HCT116 (cell line): ENCODE results near the gene ASAP2. TPM values are rescaled to one million over a fixed set of nuclear protein-coding genes. Genes with fewer than 3 reads are reported as not detected.

Source experiments
- ATAC-seq: fragments of 200-7000 bp; cut with Tn5 transposase; 2 replicates; pipeline ENCODE4 v1.9.1; 2020; ENCODE audit warnings: mild to moderate bottlenecking, moderate library complexity
- BruUV-seq: library from RNA; stranded (reverse); fragments of 400-500 nt; replicated peaks from 2 replicates; lab custom pipeline; 2021; lab: Mats Ljungman, UMichigan
- CTCF ChIA-PET: fragments of 300-600 bp; sonication (Branson Sonifier 250); formaldehyde crosslinking; loops from one replicate; lab custom pipeline; 2021; ENCODE audit warnings: antibody characterized with exemption; lab: Charles Lee
- POLR2A ChIA-PET: fragments of 300-600, 350-600 bp; sonication (Branson Sonifier 250); formaldehyde crosslinking; loops from one replicate; lab custom pipeline; 2021; ENCODE audit warnings: antibody characterized with exemption; lab: Charles Lee
- RAD21 ChIA-PET, 2 experiments: fragments of 300-600 bp; sonication (Branson Sonifier 250); formaldehyde crosslinking; loops; one replicate each; lab custom pipeline; 2023; ENCODE audit warnings: low total read pairs in 2 of 2; ENCODE audit not compliant: uncharacterized antibody in 2 of 2, unreplicated experiment in 2 of 2, low non-redundant PET in 1 of 2; lab: Charles Lee
- DNase-seq: peaks from one replicate; pipeline ENCODE4 v3.0.0-alpha.2; 2010; ENCODE audit warnings: low read depth, low spot score
- H2AFZ ChIP-seq: fragments of 200-600 bp; shearing (Covaris generic), sonication (generic); 2 replicates; pipeline ENCODE4 v1.6.1; 2017; ENCODE audit warnings: low read depth, mixed run types, mixed read lengths, antibody characterized with exemption, low read length; ENCODE audit not compliant: poor library complexity, severe bottlenecking
- H3K27ac ChIP-seq: 2 replicates; pipeline ENCODE4 v1.5.1; 2012; ENCODE audit warnings: low read depth, low read length
- H3K27me3 ChIP-seq: fragments of 200-600 bp; sonication (generic); 2 replicates; pipeline ENCODE4 v1.6.1; 2016; ENCODE audit warnings: mixed run types, low read length, mixed read lengths; ENCODE audit not compliant: insufficient read depth
- H3K36me3 ChIP-seq, 2 experiments: fragments of 200-500 bp in 1 of 2; fragments of 200-600 bp in 1 of 2; sonication (Bioruptor generic) in 1 of 2; sonication (generic) in 1 of 2; 2 replicates each; pipeline versions ENCODE4 v1.5.1 to v1.6.1; 2014 to 2016; ENCODE audit warnings: low read length in 2 of 2, inconsistent platforms in 1 of 2, mixed read lengths in 1 of 2, mixed run types in 1 of 2; ENCODE audit not compliant: insufficient read depth in 2 of 2, control insufficient read depth in 1 of 2
- H3K4me1 ChIP-seq, 2 experiments: fragments of 200-600 bp in 1 of 2; sonication (generic) in 1 of 2; 2 replicates each; pipeline versions ENCODE4 v1.5.1 to v1.6.1; 2012 to 2017; ENCODE audit warnings: low read length in 2 of 2, inconsistent platforms in 1 of 2, mild to moderate bottlenecking in 1 of 2, mixed read lengths in 1 of 2, mixed run types in 1 of 2, moderate library complexity in 1 of 2; ENCODE audit not compliant: insufficient read depth in 2 of 2, control insufficient read depth in 1 of 2
- H3K4me2 ChIP-seq: fragments of 200-600 bp; sonication (generic); 2 replicates; pipeline ENCODE4 v1.6.1; 2017; ENCODE audit warnings: mixed run types, low read length, mixed read lengths
- H3K4me3 ChIP-seq, 2 experiments: fragments of 200-600 bp in 1 of 2; sonication (generic) in 1 of 2; replicated peaks in 1 of 2; 2 replicates each; pipeline ENCODE4 v1.5.1; 2011 to 2016; ENCODE audit warnings: low read length in 2 of 2, control low read depth in 1 of 2, low read depth in 1 of 2, mild to moderate bottlenecking in 1 of 2, mixed read lengths in 1 of 2, mixed run types in 1 of 2
- H3K79me2 ChIP-seq: fragments of 200-600 bp; sonication (generic); 2 replicates; pipeline ENCODE4 v1.6.1; 2017; ENCODE audit warnings: mild to moderate bottlenecking, mixed run types, low read length, moderate library complexity, mixed read lengths; ENCODE audit not compliant: insufficient read depth
- H3K9ac ChIP-seq: fragments of 200-600 bp; sonication (generic); 2 replicates; pipeline ENCODE4 v1.6.1; 2016; ENCODE audit warnings: low read length, mixed read lengths
- H3K9me2 ChIP-seq: fragments of 200-600 bp; sonication (generic), shearing (Covaris generic); 2 replicates; pipeline ENCODE4 v1.6.1; 2017; ENCODE audit warnings: mixed run types, mild to moderate bottlenecking, moderate library complexity; ENCODE audit not compliant: insufficient read depth
- H3K9me3 ChIP-seq, 2 experiments: fragments of 200-500 bp in 1 of 2; fragments of 200-600 bp in 1 of 2; sonication (Bioruptor generic) in 1 of 2; sonication (generic) in 1 of 2; 2 replicates each; pipeline ENCODE4 v1.6.1; 2014 to 2017; ENCODE audit warnings: low read length in 2 of 2, mixed read lengths in 2 of 2, inconsistent platforms in 1 of 2, low read depth in 1 of 2, mild to moderate bottlenecking in 1 of 2, mixed run types in 1 of 2, moderate library complexity in 1 of 2; ENCODE audit not compliant: control insufficient read depth in 1 of 2, insufficient read depth in 1 of 2
- H4K20me1 ChIP-seq: fragments of 200-600 bp; sonication (generic), shearing (Covaris generic); 2 replicates; pipeline ENCODE4 v1.6.1; 2017; ENCODE audit warnings: mixed run types, mild to moderate bottlenecking, moderate library complexity; ENCODE audit not compliant: insufficient read depth
- EZH2 ChIP-seq: fragments of 200-600 bp; sonication (generic); IDR thresholded peaks from 2 replicates; pipeline ENCODE4 v1.6.1; 2017; ENCODE audit warnings: antibody characterized with exemption, mixed run types
- JUND ChIP-seq: IDR thresholded peaks from 2 replicates; pipeline ENCODE4 v1.6.1; 2012
- POLR2A ChIP-seq: IDR thresholded peaks from 2 replicates; pipeline ENCODE4 v1.7.0; 2011; ENCODE audit warnings: borderline replicate concordance; ENCODE audit not compliant: insufficient read depth, insufficient read length; ENCODE audit errors: extremely low read depth
- SIN3A ChIP-seq: IDR thresholded peaks from 2 replicates; pipeline ENCODE4 v1.6.1; 2012; ENCODE audit warnings: low read depth
- SP1 ChIP-seq: IDR thresholded peaks from 2 replicates; pipeline ENCODE4 v1.6.1; 2012; ENCODE audit warnings: low read depth
- SRF ChIP-seq: IDR thresholded peaks from 2 replicates; pipeline ENCODE4 v1.6.1; 2012; ENCODE audit warnings: low read depth
- ZFX ChIP-seq: fragments of 450-650 bp; IDR thresholded peaks from 2 replicates; pipeline ENCODE4 v1.6.1; 2017
- ZNF274 ChIP-seq: fragments of 200-500 bp; sonication (Bioruptor generic); IDR thresholded peaks from 2 replicates; pipeline ENCODE4 v1.6.1; 2014; ENCODE audit warnings: mild to moderate bottlenecking, low read depth, low read length, inconsistent platforms
- intact Hi-C: fragments of 100-400 bp; cut with micrococcal nuclease; formaldehyde crosslinking; loops from 2 replicates; pipeline ENCODE4 v1.10.0; 2022
- total RNA-seq: library from RNA; stranded (reverse); gene quantifications from one replicate; pipeline ENCODE4 v1.2.1, GENCODE V29; 2021; ENCODE audit not compliant: unreplicated experiment
- TF ChIP-seq, protein P1 (sequence below), 3 experiments: fragments of 200-600 bp in 1 of 3; sonication (generic) in 1 of 3; IDR thresholded peaks in 2 of 3; conservative IDR thresholded peaks in 1 of 3; 2 replicates each; pipeline ENCODE4 v1.5.1; 2012 to 2017; ENCODE audit warnings: low read depth in 2 of 3, low read length in 2 of 3, antibody characterized with exemption in 1 of 3, borderline replicate concordance in 1 of 3, control low read depth in 1 of 3, mild to moderate bottlenecking in 1 of 3, mixed read lengths in 1 of 3, mixed run types in 1 of 3, moderate library complexity in 1 of 3; ENCODE audit not compliant: insufficient read depth in 1 of 3
- TF ChIP-seq, protein P2 (sequence below): IDR thresholded peaks from 2 replicates; pipeline ENCODE4 v1.6.1; 2012

ASAP2 gene
- total RNA-seq, 1 experiment from 2014 or later, result 16.5 TPM

DNA sequence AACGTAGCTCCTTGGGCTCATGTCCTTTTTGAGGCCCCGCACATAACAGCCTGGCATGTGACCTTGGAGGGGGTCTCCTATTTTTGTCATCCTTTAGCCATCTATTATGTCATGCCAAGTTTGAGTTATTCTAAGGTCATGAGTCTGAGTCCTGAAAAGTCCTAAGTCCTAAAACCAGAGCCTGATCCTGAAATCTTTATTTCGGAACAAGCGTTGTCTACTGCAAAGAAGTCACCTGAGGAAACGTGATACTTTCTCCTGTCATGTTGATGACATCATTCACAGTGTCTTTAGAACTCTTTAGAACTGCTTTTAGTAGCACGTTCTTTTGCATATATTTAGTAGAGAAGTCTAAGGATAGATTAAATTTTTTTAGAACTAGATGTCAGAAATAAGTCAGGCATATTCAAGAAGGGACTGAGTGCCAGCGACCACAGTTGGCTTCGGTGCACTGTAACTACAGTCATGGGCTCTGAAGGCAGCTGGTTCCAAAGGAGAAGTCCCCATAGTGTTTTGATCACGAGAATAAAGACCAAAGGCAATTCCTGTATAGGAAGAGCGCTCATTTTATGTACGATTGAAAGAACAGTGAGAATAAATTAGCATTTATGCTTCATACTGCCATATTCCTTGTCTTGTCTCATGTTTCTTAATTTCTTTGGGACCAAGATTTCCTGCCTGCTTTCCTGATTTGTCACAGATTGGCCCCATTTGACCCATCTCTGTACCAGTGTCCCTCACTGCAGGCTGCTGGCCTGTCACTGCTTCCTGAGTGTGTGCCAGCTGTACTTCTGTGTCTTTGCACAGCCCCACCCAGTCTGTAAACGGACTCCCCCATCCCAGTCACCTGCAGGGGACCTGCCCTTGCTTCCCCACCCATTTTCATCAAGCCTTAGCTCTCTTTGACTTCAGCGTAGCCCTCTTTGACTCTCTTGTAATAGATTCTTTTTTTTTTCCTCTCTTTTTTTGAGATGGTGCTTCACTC is 75.8 kb downstream of the ASAP2 start:
- ATAC-seq, result no peak

DNA sequence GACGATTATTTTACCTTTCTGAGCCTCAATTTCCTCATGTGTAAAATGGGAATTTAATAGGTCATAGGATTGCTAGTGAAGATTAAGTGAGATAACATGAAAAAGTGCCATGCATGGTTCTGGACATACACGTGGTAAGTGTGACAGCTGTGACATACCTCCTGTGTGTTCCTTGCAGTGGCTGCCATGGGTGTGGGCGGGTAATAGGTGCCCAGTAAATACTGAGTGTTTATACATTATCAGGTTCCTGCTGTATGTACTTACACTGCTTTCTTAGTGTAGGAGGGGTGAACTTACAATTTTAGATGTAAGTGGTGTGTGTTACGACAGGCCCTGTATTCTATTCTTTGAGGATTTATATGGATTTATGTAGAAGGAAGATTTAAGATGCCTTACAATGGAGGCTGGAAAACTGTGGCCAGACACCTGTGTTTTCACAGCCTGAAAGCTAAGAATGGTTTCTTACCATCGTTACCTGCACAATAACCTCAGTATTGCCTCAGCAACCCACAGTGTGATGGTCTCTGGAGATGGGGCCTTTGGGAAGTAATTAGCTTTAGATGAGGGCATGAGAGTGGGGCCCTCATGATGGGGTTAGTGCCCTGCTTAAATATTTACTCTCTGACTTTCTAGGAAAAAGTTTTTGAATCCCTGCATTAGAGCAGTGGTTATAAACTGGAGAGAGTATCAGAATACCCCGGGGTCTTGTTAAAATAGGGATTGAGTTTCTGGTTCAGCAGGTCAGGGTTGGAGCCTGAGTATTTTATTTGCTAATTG is 78.1 kb downstream of the ASAP2 start:
- intact Hi-C loops, result no loop called here
- BruUV-seq, result no TSS peak
- no peaks in the 10 kb centered on the region for H3K27me3 ChIP-seq
- H3K4me1 ChIP-seq, result peaks cover 38 to 63% of the 10 kb centered on the region in 2 experiments
- ATAC-seq (no peak), DNase-seq (no peak)
- no peak overlapping the region for H3K27ac ChIP-seq
- H3K9me3 ChIP-seq, result no peaks in the 10 kb centered on the region
- no peak overlapping the region for H2AFZ ChIP-seq
- TF ChIP-seq, protein P1, sequence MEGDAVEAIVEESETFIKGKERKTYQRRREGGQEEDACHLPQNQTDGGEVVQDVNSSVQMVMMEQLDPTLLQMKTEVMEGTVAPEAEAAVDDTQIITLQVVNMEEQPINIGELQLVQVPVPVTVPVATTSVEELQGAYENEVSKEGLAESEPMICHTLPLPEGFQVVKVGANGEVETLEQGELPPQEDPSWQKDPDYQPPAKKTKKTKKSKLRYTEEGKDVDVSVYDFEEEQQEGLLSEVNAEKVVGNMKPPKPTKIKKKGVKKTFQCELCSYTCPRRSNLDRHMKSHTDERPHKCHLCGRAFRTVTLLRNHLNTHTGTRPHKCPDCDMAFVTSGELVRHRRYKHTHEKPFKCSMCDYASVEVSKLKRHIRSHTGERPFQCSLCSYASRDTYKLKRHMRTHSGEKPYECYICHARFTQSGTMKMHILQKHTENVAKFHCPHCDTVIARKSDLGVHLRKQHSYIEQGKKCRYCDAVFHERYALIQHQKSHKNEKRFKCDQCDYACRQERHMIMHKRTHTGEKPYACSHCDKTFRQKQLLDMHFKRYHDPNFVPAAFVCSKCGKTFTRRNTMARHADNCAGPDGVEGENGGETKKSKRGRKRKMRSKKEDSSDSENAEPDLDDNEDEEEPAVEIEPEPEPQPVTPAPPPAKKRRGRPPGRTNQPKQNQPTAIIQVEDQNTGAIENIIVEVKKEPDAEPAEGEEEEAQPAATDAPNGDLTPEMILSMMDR (IDR thresholded peaks at IDR 0.05 in 2 of 3, conservative IDR thresholded peaks at IDR 0.05 in 1 of 3; ENCODE audit: borderline replicate concordance in 1 of 3, insufficient read depth in 1 of 3, low read depth in 2 of 3, low read length in 2 of 3), result no peak
- no peak for TF ChIP-seq SIN3A
- TF ChIP-seq, protein P2, sequence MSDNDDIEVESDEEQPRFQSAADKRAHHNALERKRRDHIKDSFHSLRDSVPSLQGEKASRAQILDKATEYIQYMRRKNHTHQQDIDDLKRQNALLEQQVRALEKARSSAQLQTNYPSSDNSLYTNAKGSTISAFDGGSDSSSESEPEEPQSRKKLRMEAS, result no peak
- no peak for TF ChIP-seq JUND
- TF ChIP-seq ZNF274, result no peak
- no peak for TF ChIP-seq POLR2A
- no peak for TF ChIP-seq SP1
- H3K4me3 ChIP-seq, result no peak overlapping the region
- H3K4me2 ChIP-seq, result peak overlapping the region; percentile 31; the same call in 1 of the 2 replicates
- H3K9ac ChIP-seq, result no peak overlapping the region
- H3K36me3 ChIP-seq, result no peaks in the 10 kb centered on the region
- no peaks in the 10 kb centered on the region for H4K20me1 ChIP-seq
- ChIA-PET CTCF (no interaction called here), RAD21 (no interaction called here), POLR2A (interaction anchor here (0.6 kb wide), 1 partner anchor 42 kb away, joined by 3 read pairs; no protein-coding TSS in a partner anchor)
- no peaks in the 10 kb centered on the region for H3K9me2 ChIP-seq
- H3K79me2 ChIP-seq, result peaks cover 5% of the 10 kb centered on the region; the same call in 1 of the 2 replicates

More for the DNA sequence above, 75.8 kb downstream of the ASAP2 start:
- ChIA-PET CTCF (no interaction called here), POLR2A (no interaction called here), RAD21 (no interaction called here)
- H3K9me3 ChIP-seq, result no peaks in the 10 kb centered on the region
- peaks cover 22 to 40% of the 10 kb centered on the region in 2 experiments for H3K4me1 ChIP-seq
- H3K9ac ChIP-seq, result no peak overlapping the region
- H3K27ac ChIP-seq, result no peak overlapping the region
- no peaks in the 10 kb centered on the region for H3K79me2 ChIP-seq
- H3K36me3 ChIP-seq, result no peaks in the 10 kb centered on the region
- BruUV-seq, result no TSS peak
- no peak for DNase-seq
- H3K4me3 ChIP-seq, result no peak overlapping the region
- intact Hi-C loops, result no loop called here
- H4K20me1 ChIP-seq, result no peaks in the 10 kb centered on the region
- TF ChIP-seq ZFX (no peak), EZH2 (no peak), SRF (no peak), ZNF274 (no peak)
- H3K4me2 ChIP-seq, result no peak overlapping the region
- H3K27me3 ChIP-seq, result no peaks in the 10 kb centered on the region
- H3K9me2 ChIP-seq, result no peaks in the 10 kb centered on the region
- H2AFZ ChIP-seq, result no peak overlapping the region
